ENCODE measurements around the gene FLT4. TPM values are rescaled to one million over a fixed set of nuclear protein-coding genes. Genes with fewer than 3 reads are reported as not detected.

The FLT4 gene
- total and polyA plus RNA-seq, 2 donors (not counting 1 experiment from before 2014, with no cell fraction given), result 0.01 TPM; not detected in 1

GRCh38 chr5:180640611-180640860, 8.9 kb downstream of the FLT4 start:
- Histone ChIP-seq H3K9me3 (ENCODE audit: control extremely low read depth in 1 of 3, control insufficient read depth in 2 of 3, insufficient read depth in 1 of 3, low read length in 2 of 3) (no peaks in the 10 kb centered on the region), H3K36me3 (replicated peaks in 1 of 2; ENCODE audit: control extremely low read depth in 1 of 2, control insufficient read depth in 1 of 2, extremely low read depth in 1 of 2, insufficient read depth in 2 of 2, low read length in 1 of 2) (no peaks in the 10 kb centered on the region), H4K20me1 (ENCODE audit: control insufficient read depth, insufficient read depth, low read length, poor library complexity, severe bottlenecking) (no peaks in the 10 kb centered on the region), H3K4me3 (ENCODE audit: control extremely low read depth in 1 of 5, extremely low read depth in 1 of 5, insufficient read depth in 1 of 5, low read depth in 2 of 5, low read length in 4 of 5) (no peak overlapping the region), H3K4me1 (ENCODE audit: control insufficient read depth in 2 of 2, insufficient read depth in 2 of 2, low read length in 2 of 2) (no peaks in the 10 kb centered on the region), H3K4me2 (replicated peaks; ENCODE audit: low read depth, low read length, poor library complexity, severe bottlenecking) (no peak overlapping the region), H2AFZ (ENCODE audit: insufficient read depth, low read depth, low read length, poor library complexity, severe bottlenecking) (no peak overlapping the region), H3K27me3 (replicated peaks in 1 of 4; ENCODE audit: control extremely low read depth in 1 of 4, control insufficient read depth in 3 of 4, insufficient read depth in 4 of 4, low read length in 3 of 4) (no peaks in the 10 kb centered on the region), H3K27ac (ENCODE audit: low read length in 2 of 2) (no peak overlapping the region), H3K9ac (ENCODE audit: low read length) (no peak overlapping the region), H3K79me2 (ENCODE audit: control insufficient read depth, insufficient read depth, low read length) (no peaks in the 10 kb centered on the region)
- DNase-seq (no peak), ATAC-seq (ENCODE audit: low read depth) (no peak)
- POLR2A ChIA-PET, result no interaction called here
- WGBS (ENCODE audit: insufficient coverage), result 88% methylated on average over 4 of the region's 6 CpGs
- no peak overlapping the region for H3K27ac Mint-ChIP-seq
- H3K27me3 Mint-ChIP-seq, result no peaks in the 10 kb centered on the region
- no peaks in the 10 kb centered on the region for H3K9me3 Mint-ChIP-seq (ENCODE audit: insufficient read depth)
- intact Hi-C loops (cut with micrococcal nuclease), result no loop called here
- CTCF ChIA-PET, result no interaction called here
- H3K4me1 Mint-ChIP-seq, result no peaks in the 10 kb centered on the region
- H3K4me3 Mint-ChIP-seq, result no peak overlapping the region
- TF ChIP-seq CTCF (IDR thresholded peaks at IDR 0.05), result no peak

- Histone ChIP-seq H3K79me2 (ENCODE audit: control insufficient read depth, insufficient read depth, low read length) (no peaks in the 10 kb centered on the region), H3K4me2 (replicated peaks; ENCODE audit: low read depth, low read length, poor library complexity, severe bottlenecking) (no peak overlapping the region), H2AFZ (ENCODE audit: insufficient read depth, low read depth, low read length, poor library complexity, severe bottlenecking) (no peak overlapping the region), H3K27ac (ENCODE audit: low read length in 2 of 2) (no peak overlapping the region), H3K9me3 (ENCODE audit: control extremely low read depth in 1 of 3, control insufficient read depth in 2 of 3, insufficient read depth in 1 of 3, low read length in 2 of 3) (no peaks in the 10 kb centered on the region), H3K36me3 (replicated peaks in 1 of 2; ENCODE audit: control extremely low read depth in 1 of 2, control insufficient read depth in 1 of 2, extremely low read depth in 1 of 2, insufficient read depth in 2 of 2, low read length in 1 of 2) (no peaks in the 10 kb centered on the region), H4K20me1 (ENCODE audit: control insufficient read depth, insufficient read depth, low read length, poor library complexity, severe bottlenecking) (no peaks in the 10 kb centered on the region), H3K4me3 (ENCODE audit: control extremely low read depth in 1 of 5, extremely low read depth in 1 of 5, insufficient read depth in 1 of 5, low read depth in 2 of 5, low read length in 4 of 5) (no peak overlapping the region), H3K9ac (ENCODE audit: low read length) (no peak overlapping the region), H3K27me3 (replicated peaks in 1 of 4; ENCODE audit: control extremely low read depth in 1 of 4, control insufficient read depth in 3 of 4, insufficient read depth in 4 of 4, low read length in 3 of 4) (no peaks in the 10 kb centered on the region), H3K4me1 (ENCODE audit: control insufficient read depth in 2 of 2, insufficient read depth in 2 of 2, low read length in 2 of 2) (no peaks in the 10 kb centered on the region)
- H3K27me3 Mint-ChIP-seq, result no peaks in the 10 kb centered on the region
- no peaks in the 10 kb centered on the region for H3K4me1 Mint-ChIP-seq
- ATAC-seq (ENCODE audit: low read depth) (no peak), DNase-seq (no peak)
- intact Hi-C loops (cut with micrococcal nuclease), result no loop called here
- H3K9me3 Mint-ChIP-seq (ENCODE audit: insufficient read depth), result no peaks in the 10 kb centered on the region
- no peak overlapping the region for H3K4me3 Mint-ChIP-seq
- WGBS (ENCODE audit: insufficient coverage), result 69% methylated on average over 25 of the region's 27 CpGs
- H3K27ac Mint-ChIP-seq, result no peak overlapping the region
- ChIA-PET POLR2A (no interaction called here), CTCF (no interaction called here)
- TF ChIP-seq CTCF (IDR thresholded peaks at IDR 0.05) (no peak), EZH2 (IDR thresholded peaks at IDR 0.05; ENCODE audit: borderline replicate concordance, insufficient read depth, low read depth, low read length, poor library complexity, severe bottlenecking) (no peak)
These were observed 9.4 kb downstream of the FLT4 start for GRCh38 chr5:180639741-180640610.
